ENCODE data around the gene TBC1D2B. TPM values are rescaled to one million over a fixed set of nuclear protein-coding genes. Genes with fewer than 3 reads are reported as not detected.

TBC1D2B gene
- total and polyA plus RNA-seq, 4 donors, result 8.4 to 119 (median 22.0) TPM

- H3K9me3 ChIP-seq (ENCODE audit: control insufficient read depth in 4 of 4, low read length in 3 of 4), result no peaks in the 10 kb centered on the region
- TF ChIP-seq YY1 (IDR thresholded peaks at IDR 0.05) (peak; percentile 59), SP1 (IDR thresholded peaks at IDR 0.05) (peak; percentile 65), GABPA (IDR thresholded peaks at IDR 0.05 in 1 of 2, conservative IDR thresholded peaks at IDR 0.05 in 1 of 2) (no peak), EGR1 (IDR thresholded peaks at IDR 0.05; ENCODE audit: low read depth in 2 of 2) (no peak), HNF4G (IDR thresholded peaks at IDR 0.05) (peak; percentile 56), FOXA1 (IDR thresholded peaks at IDR 0.05) (no peak), ATF3 (IDR thresholded peaks at IDR 0.05) (peak; percentile 35), RXRA (IDR thresholded peaks at IDR 0.05) (peak; percentile 61 to 71), JUND (IDR thresholded peaks at IDR 0.05) (peak in 1 of 2 donors; percentile 65), RAD21 (IDR thresholded peaks at IDR 0.05) (peak; percentile 36 to 37), TAF1 (conservative IDR thresholded peaks at IDR 0.05) (no peak), HNF4A (conservative IDR thresholded peaks at IDR 0.05) (peak; percentile 82 to 88), REST (IDR thresholded peaks at IDR 0.05) (peak; percentile 88), FOXA2 (IDR thresholded peaks at IDR 0.05) (no peak), MAX (IDR thresholded peaks at IDR 0.05) (peak; percentile 78), NR2F2 (IDR thresholded peaks at IDR 0.05) (peak; percentile 23)
- TF ChIP-seq, protein P1, sequence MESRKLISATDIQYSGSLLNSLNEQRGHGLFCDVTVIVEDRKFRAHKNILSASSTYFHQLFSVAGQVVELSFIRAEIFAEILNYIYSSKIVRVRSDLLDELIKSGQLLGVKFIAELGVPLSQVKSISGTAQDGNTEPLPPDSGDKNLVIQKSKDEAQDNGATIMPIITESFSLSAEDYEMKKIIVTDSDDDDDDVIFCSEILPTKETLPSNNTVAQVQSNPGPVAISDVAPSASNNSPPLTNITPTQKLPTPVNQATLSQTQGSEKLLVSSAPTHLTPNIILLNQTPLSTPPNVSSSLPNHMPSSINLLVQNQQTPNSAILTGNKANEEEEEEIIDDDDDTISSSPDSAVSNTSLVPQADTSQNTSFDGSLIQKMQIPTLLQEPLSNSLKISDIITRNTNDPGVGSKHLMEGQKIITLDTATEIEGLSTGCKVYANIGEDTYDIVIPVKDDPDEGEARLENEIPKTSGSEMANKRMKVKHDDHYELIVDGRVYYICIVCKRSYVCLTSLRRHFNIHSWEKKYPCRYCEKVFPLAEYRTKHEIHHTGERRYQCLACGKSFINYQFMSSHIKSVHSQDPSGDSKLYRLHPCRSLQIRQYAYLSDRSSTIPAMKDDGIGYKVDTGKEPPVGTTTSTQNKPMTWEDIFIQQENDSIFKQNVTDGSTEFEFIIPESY (IDR thresholded peaks at IDR 0.05), result peak; percentile 37
- TF ChIP-seq, protein P2, sequence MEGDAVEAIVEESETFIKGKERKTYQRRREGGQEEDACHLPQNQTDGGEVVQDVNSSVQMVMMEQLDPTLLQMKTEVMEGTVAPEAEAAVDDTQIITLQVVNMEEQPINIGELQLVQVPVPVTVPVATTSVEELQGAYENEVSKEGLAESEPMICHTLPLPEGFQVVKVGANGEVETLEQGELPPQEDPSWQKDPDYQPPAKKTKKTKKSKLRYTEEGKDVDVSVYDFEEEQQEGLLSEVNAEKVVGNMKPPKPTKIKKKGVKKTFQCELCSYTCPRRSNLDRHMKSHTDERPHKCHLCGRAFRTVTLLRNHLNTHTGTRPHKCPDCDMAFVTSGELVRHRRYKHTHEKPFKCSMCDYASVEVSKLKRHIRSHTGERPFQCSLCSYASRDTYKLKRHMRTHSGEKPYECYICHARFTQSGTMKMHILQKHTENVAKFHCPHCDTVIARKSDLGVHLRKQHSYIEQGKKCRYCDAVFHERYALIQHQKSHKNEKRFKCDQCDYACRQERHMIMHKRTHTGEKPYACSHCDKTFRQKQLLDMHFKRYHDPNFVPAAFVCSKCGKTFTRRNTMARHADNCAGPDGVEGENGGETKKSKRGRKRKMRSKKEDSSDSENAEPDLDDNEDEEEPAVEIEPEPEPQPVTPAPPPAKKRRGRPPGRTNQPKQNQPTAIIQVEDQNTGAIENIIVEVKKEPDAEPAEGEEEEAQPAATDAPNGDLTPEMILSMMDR (IDR thresholded peaks at IDR 0.05; ENCODE audit: low read depth, low read length, missing input control), result no peak
- H3K4me1 ChIP-seq (ENCODE audit: control insufficient read depth in 4 of 4, insufficient read depth in 4 of 4, low read length in 3 of 4), result peaks cover 12 to 57% (median 38%) of the 10 kb centered on the region in 4 donors
- no peak for DNase-seq (ENCODE audit: low spot score)
- H3K9ac ChIP-seq (ENCODE audit: low read depth in 1 of 2, low read length in 2 of 2), result peak overlapping the region; percentile 64 to 96
- H3K4me3 ChIP-seq (ENCODE audit: low read depth in 1 of 3, low read length in 3 of 3), result peak overlapping the region in 1 of 3 donors; percentile 18
- H3K36me3 ChIP-seq (ENCODE audit: control insufficient read depth in 4 of 4, insufficient read depth in 3 of 4, low read depth in 1 of 4, low read length in 3 of 4), result no peaks in the 10 kb centered on the region
- 21% methylated on average over 9 of the region's 9 CpGs for WGBS
- peak overlapping the region; percentile 81 to 92 for H3K27ac ChIP-seq (ENCODE audit: low read depth in 1 of 2, low read length in 2 of 2)
- no peaks in the 10 kb centered on the region for H3K27me3 ChIP-seq (ENCODE audit: control insufficient read depth in 4 of 4, insufficient read depth in 4 of 4, low read length in 3 of 4)
Observed at GRCh38 chr15:78072080-78072892, 5.2 kb downstream of the TBC1D2B start.

Data from liver (tissue), 9 donors.